HG03066 (cell line): ENCODE results near the gene LCLAT1.
"Not testable (repeated sequence)": the region's sequence is repeated elsewhere in the genome, so short reads cannot be mapped to it uniquely, and the experiment has no call there.

Source experiments
- ATAC-seq: cut with Tn5 transposase; IDR thresholded peaks from one replicate; pipeline ENCODE4 v1.9.1; 2021; ENCODE audit warnings: low read depth; ENCODE audit not compliant: unreplicated experiment

Gene LCLAT1

DNA sequence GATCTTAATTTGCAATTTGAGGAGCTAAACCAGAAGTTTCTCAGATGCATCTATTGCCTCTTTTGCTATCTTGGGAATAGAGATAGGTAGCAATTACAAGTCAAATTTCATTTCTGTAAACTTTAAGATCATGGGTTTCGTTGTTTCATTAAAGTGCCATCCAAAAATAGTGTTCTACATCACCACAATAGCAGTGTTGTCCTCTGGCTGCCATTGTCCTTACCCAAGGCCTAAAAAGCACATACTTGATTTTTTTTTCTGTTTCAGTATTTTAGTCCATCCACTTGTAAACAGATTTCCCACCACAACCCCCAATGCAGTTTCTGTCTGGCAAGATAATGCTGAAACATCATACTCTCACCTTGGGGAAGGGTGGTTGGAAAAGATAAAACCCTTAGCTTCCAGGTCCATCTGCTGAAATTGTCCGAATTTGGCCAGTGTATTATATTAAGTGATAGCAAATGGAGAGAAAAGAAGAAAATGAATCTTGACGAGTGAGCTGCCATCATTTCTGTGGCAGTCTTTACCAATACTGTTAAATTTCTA is 136.2 kb downstream of the LCLAT1 start:
- no peak for ATAC-seq

DNA sequence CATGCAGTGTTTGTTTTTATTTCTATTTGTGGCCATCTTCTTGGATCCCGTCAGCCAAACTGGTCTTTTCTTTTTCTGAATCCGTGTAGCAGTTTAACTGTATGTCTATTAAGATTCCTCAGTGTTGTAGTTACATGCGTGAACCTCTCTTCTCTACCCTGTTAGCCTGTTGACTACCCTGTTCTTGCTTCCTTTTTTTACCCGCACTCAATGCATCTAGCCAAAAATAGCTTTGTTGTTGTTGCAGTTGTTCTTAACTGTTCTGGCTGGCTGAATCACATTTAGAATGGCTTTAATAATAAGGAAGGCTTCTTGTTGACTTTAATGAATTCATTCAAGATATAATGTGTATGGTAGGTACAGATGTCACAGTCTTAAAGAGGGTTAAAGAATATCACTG is 137.1 kb downstream of the LCLAT1 start:
- ATAC-seq: no peak

DNA sequence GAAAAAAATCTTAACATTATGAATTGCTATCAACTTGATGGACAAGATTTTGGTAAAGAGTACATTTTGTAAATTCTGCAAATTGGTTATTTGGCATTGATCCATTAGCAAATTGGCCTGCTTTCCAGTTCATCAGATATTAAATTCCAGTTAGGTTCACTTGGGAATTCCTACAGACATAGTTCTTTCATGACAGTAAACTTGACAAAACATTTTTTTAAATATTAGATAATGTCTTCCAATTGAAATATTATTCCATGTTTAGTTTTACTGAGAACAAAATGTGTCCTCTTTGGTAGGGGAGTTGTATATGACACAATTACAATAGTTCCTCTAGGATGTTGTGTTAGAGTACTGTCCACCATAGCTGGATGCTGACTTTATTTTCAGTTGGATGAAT is 141.9 kb downstream of the LCLAT1 start:
- ATAC-seq: no peak

- ATAC-seq: no peak
These were observed 143.4 kb downstream of the LCLAT1 start for GRCh38 chr2:30590407-30590806.

DNA sequence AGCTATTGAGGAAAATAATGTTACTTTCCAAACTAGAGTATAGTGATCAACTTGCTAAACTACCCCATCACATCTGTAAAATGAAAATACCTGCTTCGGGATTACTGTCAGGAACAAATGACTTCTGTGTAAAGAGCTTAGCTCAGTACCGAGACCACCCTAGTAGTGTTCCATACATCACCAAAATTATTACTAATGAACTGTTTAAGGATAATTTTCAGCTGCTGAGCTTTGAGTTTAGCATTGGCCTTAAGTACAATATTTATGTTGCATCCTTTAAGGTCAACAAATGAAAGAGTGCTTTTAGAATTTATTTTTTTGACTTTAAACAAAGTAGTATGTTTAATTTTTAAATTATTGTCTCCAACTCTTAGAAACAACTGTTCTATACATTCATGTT is 144.1 kb downstream of the LCLAT1 start:
- ATAC-seq: no peak

- ATAC-seq: no peak
These were observed 154.3 kb downstream of the LCLAT1 start for GRCh38 chr2:30601375-30601774.

DNA sequence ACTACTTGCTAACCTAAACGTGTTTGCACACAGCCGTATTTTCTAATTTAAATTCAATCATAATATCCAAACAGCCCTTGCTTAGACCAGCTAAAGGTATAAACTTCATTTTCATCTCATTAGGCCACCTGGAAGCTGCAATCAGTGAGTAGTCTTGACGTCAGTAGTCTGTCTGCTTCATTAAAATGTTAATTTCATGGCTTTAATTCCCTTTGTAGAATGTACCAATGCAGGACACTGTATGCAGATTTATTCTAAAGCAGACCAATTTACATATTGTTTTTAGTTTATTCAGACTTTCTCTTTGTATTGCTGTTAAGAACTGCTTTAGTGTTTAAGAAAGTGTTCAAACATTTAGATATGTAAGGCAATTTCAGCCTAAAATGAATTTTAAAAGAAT is 158.2 kb downstream of the LCLAT1 start:
- no peak for ATAC-seq

- no peak for ATAC-seq
These were observed 161.6 kb downstream of the LCLAT1 start for GRCh38 chr2:30608643-30609042.

GRCh38 chr2:30611583-30611982 is 164.5 kb downstream of the LCLAT1 start:
- ATAC-seq: no peak

- ATAC-seq: no peak
These were observed 165.3 kb downstream of the LCLAT1 start for GRCh38 chr2:30612371-30612770.

DNA sequence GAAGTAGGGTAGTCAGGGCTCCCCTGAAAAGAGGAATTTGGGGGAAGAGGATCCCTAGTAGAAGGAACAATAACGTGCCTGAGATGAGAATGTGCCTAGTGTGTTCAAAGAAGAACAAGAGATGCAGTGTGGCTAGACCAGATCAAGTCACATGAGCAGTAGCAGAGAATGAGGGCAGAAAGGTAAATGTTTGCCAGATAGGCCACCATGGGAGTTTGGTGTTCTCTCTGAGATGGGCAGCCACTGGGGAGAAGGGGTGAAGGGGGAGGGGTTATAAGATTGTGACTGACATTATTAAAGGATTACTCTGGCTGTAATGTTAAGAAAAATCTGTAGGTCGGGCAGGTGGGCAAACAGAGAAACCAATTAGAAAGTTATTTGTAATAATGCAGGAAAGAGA is 166.0 kb downstream of the LCLAT1 start:
- ATAC-seq: no peak

GRCh38 chr2:30614227-30614626 is 167.2 kb downstream of the LCLAT1 start:
- ATAC-seq: not testable (repeated sequence)

GRCh38 chr2:30615926-30616325 is 168.9 kb downstream of the LCLAT1 start:
- ATAC-seq: no peak

DNA sequence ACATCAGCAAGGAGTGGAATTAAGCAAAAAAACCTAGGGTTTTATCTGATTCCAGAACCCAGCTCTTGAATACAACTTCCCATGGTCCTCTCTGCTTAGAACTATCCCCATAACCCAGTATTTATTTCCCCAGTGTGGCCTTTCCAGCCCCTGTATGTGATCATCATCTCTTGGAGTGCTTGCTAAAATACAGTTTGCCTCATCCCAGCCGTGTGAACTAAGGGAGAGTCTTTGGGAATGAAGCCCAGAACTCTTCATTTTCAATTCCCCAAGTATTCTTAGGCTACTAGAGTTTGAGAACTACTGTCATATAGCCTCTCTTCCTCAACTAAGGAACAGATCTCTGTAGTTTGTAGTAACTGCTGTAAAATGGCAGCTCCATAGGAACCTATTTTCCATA is 173.1 kb downstream of the LCLAT1 start:
- ATAC-seq: no peak

GRCh38 chr2:30621836-30622235 is 174.8 kb downstream of the LCLAT1 start:
- no peak for ATAC-seq

- ATAC-seq: no peak
These were observed 175.4 kb downstream of the LCLAT1 start for GRCh38 chr2:30622452-30622851.

GRCh38 chr2:30625276-30625675 is 178.2 kb downstream of the LCLAT1 start:
- no peak for ATAC-seq

DNA sequence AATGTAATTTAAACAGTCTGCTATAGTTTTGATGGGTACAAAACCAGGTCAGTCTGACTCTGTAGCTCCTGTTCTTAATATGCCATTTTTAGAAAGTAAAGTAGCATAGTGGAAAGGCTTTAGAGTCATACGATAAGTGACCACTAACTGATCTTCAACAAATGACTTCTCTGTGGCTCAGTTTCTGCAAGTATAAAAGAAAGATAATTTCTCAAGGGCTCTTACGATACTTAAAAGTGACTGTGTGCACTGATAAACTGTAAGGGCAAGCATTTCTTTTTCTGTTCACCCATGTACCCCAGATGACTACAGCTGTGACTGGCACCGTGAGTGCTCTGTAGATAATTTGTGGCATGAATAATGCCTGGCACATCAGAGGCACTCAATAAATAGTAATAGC is 178.7 kb downstream of the LCLAT1 start:
- no peak for ATAC-seq

DNA sequence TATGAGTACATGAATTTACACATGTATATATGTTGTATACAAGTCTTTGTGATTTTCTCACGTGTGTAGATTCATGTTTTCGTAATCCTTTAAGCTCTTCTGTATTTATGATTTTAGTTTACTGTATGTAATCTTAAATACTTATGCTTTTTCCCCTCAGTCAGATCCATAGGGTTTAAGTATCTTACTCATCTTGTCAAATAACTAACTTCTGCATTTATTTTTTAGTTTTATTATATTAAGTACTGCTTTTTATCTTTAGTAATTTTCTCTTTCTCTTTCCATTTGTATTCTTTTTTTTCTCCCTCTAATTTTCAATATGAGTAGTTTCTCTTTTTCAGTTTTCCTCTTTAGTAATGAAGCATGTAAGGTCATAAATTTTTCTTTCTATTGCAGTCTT is 179.4 kb downstream of the LCLAT1 start:
- ATAC-seq: no peak

- ATAC-seq: no peak
These were observed 180.1 kb downstream of the LCLAT1 start for GRCh38 chr2:30627151-30627550.

DNA sequence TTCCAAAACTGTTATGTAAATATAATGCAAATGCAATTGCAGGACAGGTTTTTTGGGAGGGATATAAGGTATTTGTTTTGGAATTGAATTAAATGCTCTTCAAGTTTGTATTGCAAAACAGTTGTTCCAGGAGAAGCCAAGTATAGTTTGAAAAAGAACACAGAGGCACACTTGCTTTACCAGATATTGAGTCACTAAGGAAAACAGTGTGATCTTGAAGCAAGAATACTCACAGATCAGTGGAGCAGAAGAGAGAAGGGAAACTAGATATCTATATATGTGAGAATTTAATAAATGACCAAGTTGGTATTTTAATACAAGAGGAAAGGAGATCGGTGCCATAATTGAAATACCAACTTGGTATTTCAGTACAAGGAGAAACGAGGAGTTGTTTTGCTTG is 181.3 kb downstream of the LCLAT1 start:
- ATAC-seq: no peak

DNA sequence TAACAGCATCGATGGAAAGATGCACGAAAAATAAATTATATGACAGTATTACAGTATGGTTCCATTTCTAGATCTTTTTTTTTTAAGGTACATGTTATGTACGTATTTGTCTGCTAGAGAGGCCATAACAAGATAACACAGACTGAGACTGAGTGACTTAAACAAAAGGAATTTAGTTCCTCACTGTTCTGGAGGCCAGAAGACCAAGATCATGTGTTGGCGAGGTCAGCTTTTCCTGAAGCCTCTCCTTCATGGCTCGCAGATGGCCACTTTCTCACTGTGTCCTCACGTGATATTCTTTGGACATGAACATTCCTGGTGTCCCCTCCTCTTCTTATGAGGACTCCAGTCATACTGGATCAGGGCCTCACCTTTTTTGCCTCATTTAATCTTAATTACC is 182.8 kb downstream of the LCLAT1 start:
- no peak for ATAC-seq

DNA sequence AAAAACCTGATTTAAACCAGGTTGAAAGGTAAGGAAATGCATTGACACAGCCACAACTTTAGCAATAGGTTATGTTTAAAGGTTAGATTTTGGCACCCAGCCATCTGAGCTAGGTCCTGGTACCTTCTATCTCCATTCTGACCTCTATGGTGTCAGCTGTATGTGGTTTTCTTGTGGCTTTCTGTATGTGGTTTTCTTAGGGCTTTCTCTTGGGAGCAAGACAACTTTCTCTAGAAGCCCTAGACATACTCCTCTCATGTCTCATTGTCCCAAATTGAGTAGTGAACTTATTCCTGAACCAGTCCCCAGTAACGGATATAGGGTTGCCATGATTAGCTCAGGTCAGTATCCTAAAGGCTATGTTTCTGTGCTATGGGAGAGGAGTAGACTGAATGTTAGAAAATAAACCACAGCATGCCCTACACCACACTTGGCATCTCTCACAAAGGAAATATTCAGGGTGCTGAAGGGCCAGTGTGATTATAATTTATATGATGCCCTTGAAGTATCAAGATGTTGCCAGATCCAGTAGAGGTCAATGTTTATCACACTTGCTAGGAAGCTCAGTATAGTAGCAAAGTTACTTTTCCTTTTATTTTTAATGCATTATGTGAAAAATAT is 184.1 kb downstream of the LCLAT1 start:
- peak; percentile 72 for ATAC-seq
